ENCODE data around the gene AP5B1.

DNA sequence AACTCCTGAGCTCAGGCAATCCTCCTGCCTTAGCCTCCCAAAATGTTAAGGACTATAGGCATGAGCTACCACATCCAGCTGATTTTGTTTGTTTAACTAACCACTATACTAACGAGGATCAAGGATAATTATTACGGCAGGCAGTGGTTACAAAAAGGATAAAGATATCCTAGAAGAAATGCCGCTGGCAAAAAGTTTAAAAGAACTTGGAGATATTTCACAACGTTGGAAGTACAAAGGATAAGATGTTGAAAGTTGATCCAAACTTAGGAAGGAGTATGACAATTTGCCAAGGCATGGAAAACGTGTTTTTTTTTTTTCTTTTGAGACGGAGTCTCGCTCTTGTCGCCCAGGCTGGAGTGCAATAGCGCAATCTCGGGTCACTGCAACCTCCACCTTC lies 13.4 kb downstream of the AP5B1 start:
- TF ChIP-seq, protein P1, sequence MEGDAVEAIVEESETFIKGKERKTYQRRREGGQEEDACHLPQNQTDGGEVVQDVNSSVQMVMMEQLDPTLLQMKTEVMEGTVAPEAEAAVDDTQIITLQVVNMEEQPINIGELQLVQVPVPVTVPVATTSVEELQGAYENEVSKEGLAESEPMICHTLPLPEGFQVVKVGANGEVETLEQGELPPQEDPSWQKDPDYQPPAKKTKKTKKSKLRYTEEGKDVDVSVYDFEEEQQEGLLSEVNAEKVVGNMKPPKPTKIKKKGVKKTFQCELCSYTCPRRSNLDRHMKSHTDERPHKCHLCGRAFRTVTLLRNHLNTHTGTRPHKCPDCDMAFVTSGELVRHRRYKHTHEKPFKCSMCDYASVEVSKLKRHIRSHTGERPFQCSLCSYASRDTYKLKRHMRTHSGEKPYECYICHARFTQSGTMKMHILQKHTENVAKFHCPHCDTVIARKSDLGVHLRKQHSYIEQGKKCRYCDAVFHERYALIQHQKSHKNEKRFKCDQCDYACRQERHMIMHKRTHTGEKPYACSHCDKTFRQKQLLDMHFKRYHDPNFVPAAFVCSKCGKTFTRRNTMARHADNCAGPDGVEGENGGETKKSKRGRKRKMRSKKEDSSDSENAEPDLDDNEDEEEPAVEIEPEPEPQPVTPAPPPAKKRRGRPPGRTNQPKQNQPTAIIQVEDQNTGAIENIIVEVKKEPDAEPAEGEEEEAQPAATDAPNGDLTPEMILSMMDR (IDR thresholded peaks at IDR 0.05) = no peak
- TF ChIP-seq POLR2A (IDR thresholded peaks at IDR 0.05) = no peak
